NCI-H345 treated with DMSO at 0.1 percent for 48 hours (cell line): ENCODE results near the gene NMT1.
A peak's percentile ranks its signal among the peaks of the same experiment; 100 is the strongest.

Source experiments
- DNase-seq: peaks from one replicate; lab custom pipeline; 2025; ENCODE audit not compliant: unreplicated experiment; lab: John Stamatoyannopoulos, UW

NMT1 gene

GRCh38 chr17:45132572-45133463, 71.7 kb downstream of the NMT1 start:
- peak; percentile 32 for DNase-seq

- DNase-seq: peak; percentile 75
Measured at GRCh38 chr17:45135192-45135977, 74.3 kb downstream of the NMT1 start, which contains the start of gene ACBD4. Gene ACBD4 (plus strand): TSS chr17:45135687. CDS start chr17:45136145, 458 bp downstream.

GRCh38 chr17:45135978-45136791, 75.1 kb downstream of the NMT1 start:
- DNase-seq: no peak

GRCh38 chr17:45136846-45137560, 75.9 kb downstream of the NMT1 start:
- DNase-seq: no peak

- DNase-seq: no peak
Measured at GRCh38 chr17:45137561-45138305, 76.6 kb downstream of the NMT1 start.

- no peak for DNase-seq
Measured at GRCh38 chr17:45138911-45139532, 77.9 kb downstream of the NMT1 start.

GRCh38 chr17:45139533-45139920, 78.4 kb downstream of the NMT1 start:
- peak; percentile 31 for DNase-seq

- no peak for DNase-seq
Measured at GRCh38 chr17:45143094-45143670, 82.1 kb downstream of the NMT1 start.

- no peak for DNase-seq
Measured at GRCh38 chr17:45143767-45144198, 82.7 kb downstream of the NMT1 start.

- no peak for DNase-seq
Measured at GRCh38 chr17:45144199-45145034, 83.3 kb downstream of the NMT1 start.

- DNase-seq: no peak
Measured at GRCh38 chr17:45145035-45145389, 83.9 kb downstream of the NMT1 start.

GRCh38 chr17:45146166-45146565, 85.0 kb downstream of the NMT1 start:
- no peak for DNase-seq

- DNase-seq: no peak
Measured at GRCh38 chr17:45146592-45146889, 85.4 kb downstream of the NMT1 start.

GRCh38 chr17:45146890-45147580, 85.9 kb downstream of the NMT1 start:
- peak; percentile 69 for DNase-seq

- peak; percentile 82 for DNase-seq
Measured at GRCh38 chr17:45147581-45148182, 86.6 kb downstream of the NMT1 start.

GRCh38 chr17:45148183-45149036, 87.3 kb downstream of the NMT1 start, which contains the start of gene HEXIM1:
Gene HEXIM1 (plus strand): TSS chr17:45148475. CDS start chr17:45149191, 716 bp downstream.
- DNase-seq: peak; percentile 98
